Activated CD8-positive, alpha-beta T cell treated with anti-CD3 and anti-CD28 coated beads for 36 hours (primary cell): Measurements from ENCODE around the gene ADGRG4. TPM values are rescaled to one million over a fixed set of nuclear protein-coding genes. Genes with fewer than 3 reads are reported as not detected.

Experiments used
- ATAC-seq: fragments of 200-7000 bp; cut with Tn5 transposase; one replicate; pipeline ENCODE4 v1.10.0; 2021; ENCODE audit warnings: mild to moderate bottlenecking, moderate library complexity
- CTCF ChIA-PET: fragments of 350-600 bp; sonication (Branson Sonifier 250); formaldehyde crosslinking; loops from one replicate; lab custom pipeline; 2021; ENCODE audit warnings: antibody characterized with exemption; lab: Charles Lee
- POLR2A ChIA-PET: fragments of 350-600 bp; sonication (Branson Sonifier 250); formaldehyde crosslinking; loops from one replicate; lab custom pipeline; 2021; ENCODE audit warnings: antibody characterized with exemption; lab: Charles Lee
- DNase-seq: peaks from one replicate; pipeline ENCODE4 v3.0.0-alpha.2; 2020
- H3K27ac Mint-ChIP-seq: one replicate; pipeline ENCODE4 v1.8.0; 2021; ENCODE audit warnings: mild to moderate bottlenecking, mixed read lengths
- H3K27me3 Mint-ChIP-seq: one replicate; pipeline ENCODE4 v1.8.0; 2021; ENCODE audit warnings: mixed read lengths
- H3K36me3 Mint-ChIP-seq: one replicate; pipeline ENCODE4 v1.8.0; 2021; ENCODE audit warnings: low read depth, mixed read lengths
- H3K4me1 Mint-ChIP-seq: one replicate; pipeline ENCODE4 v1.8.0; 2021; ENCODE audit warnings: low read depth, mixed read lengths
- H3K4me3 Mint-ChIP-seq: one replicate; pipeline ENCODE4 v1.8.0; 2021; ENCODE audit warnings: mild to moderate bottlenecking, moderate library complexity, mixed read lengths
- H3K9me3 Mint-ChIP-seq: one replicate; pipeline ENCODE4 v1.8.0; 2021; ENCODE audit warnings: mixed read lengths
- intact Hi-C: fragments of 100-400 bp; cut with micrococcal nuclease; formaldehyde crosslinking; loops from one replicate; pipeline ENCODE4 v1.10.0; 2022
- total RNA-seq, 2 experiments: library from RNA; stranded (reverse); gene quantifications; one replicate each; pipeline ENCODE4 v1.2.3, GENCODE V29; 2021
- TF ChIP-seq, protein P1 (sequence below): fragments of 200-600 bp; IDR thresholded peaks from one replicate; pipeline ENCODE4 v1.8.0; 2022; ENCODE audit warnings: antibody characterized with exemption, mild to moderate bottlenecking

Gene ADGRG4
- total RNA-seq, 2 experiments from 2014 or later = not detected

DNA sequence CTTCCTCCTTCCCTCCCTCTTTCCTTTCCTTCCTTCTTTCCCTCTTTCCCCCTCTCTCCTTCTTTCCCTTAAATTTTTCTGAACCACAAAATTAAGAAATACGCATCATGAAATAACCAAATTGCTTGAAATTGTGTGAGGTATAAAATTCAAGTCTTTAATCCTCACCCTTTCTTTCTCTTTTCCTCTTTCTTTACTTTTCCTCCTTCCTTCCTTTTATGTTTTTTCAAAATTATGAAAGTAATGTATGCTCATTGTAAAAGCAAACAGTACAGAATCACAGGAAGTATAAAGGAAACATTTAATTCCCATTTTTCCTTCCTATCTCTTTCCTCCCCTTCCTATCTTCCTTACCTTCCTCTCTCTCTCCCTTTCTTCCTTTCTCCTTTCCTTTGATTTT is 5.4 kb downstream of the ADGRG4 start:
- Mint-ChIP-seq H3K9me3 (no peaks in the 10 kb centered on the region), H3K4me1 (no peaks in the 10 kb centered on the region), H3K27me3 (peaks cover 4% of the 10 kb centered on the region), H3K36me3 (no peaks in the 10 kb centered on the region), H3K27ac (no peak overlapping the region), H3K4me3 (no peak overlapping the region)
- TF ChIP-seq, protein P1, sequence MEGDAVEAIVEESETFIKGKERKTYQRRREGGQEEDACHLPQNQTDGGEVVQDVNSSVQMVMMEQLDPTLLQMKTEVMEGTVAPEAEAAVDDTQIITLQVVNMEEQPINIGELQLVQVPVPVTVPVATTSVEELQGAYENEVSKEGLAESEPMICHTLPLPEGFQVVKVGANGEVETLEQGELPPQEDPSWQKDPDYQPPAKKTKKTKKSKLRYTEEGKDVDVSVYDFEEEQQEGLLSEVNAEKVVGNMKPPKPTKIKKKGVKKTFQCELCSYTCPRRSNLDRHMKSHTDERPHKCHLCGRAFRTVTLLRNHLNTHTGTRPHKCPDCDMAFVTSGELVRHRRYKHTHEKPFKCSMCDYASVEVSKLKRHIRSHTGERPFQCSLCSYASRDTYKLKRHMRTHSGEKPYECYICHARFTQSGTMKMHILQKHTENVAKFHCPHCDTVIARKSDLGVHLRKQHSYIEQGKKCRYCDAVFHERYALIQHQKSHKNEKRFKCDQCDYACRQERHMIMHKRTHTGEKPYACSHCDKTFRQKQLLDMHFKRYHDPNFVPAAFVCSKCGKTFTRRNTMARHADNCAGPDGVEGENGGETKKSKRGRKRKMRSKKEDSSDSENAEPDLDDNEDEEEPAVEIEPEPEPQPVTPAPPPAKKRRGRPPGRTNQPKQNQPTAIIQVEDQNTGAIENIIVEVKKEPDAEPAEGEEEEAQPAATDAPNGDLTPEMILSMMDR = no peak
- POLR2A ChIA-PET = no interaction called here
- CTCF ChIA-PET = no interaction called here
- DNase-seq (no peak), ATAC-seq (no peak)
- intact Hi-C loops = no loop called here

DNA sequence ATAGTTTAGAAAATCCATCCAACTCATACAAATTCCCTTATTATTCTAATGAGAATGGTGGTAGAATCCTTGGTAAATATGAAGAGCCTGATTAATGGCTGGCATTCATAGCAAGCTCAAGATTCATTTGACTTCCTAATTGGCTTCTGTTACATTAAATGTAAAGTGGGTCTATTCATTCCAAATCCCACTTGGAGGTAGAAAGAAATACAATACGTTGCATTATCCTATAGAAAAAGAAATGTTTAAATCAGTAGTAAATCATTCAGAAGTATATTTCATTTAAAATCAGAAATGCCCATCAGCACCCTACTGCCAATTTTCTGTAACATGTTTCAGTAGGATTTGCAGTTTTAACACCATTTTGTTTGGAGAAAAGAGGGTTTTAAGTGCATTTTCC is 6.7 kb downstream of the ADGRG4 start:
- ATAC-seq = no peak
- Mint-ChIP-seq H3K27ac (no peak overlapping the region), H3K4me1 (no peaks in the 10 kb centered on the region), H3K4me3 (no peak overlapping the region), H3K27me3 (peaks cover 4% of the 10 kb centered on the region), H3K9me3 (no peaks in the 10 kb centered on the region), H3K36me3 (no peaks in the 10 kb centered on the region)
- ChIA-PET CTCF (no interaction called here), POLR2A (no interaction called here)
- no peak for DNase-seq
- intact Hi-C loops = no loop called here
- TF ChIP-seq, protein P1 = no peak

DNA sequence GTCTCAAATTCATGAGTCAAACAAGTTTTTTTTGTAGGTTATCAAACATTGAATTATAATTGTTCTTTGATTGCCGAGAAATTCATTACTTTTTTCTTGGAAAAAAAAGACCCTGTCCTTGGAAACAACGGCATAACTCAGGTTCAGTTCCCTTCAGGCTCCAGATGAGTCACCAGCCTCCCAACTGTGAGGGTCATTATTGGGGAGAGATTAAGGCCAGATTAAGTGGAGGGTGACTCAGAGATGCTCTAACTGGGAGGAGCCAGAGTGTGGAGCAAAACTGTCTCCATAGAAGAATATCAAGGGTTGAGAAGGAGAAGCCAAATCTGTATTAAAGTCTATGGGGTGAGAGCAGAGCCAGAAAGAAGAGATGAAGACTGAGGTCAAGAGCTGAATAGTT is 9.6 kb downstream of the ADGRG4 start:
- no peak overlapping the region for H3K27ac Mint-ChIP-seq
- DNase-seq (no peak), ATAC-seq (no peak)
- no peaks in the 10 kb centered on the region for H3K9me3 Mint-ChIP-seq
- H3K4me1 Mint-ChIP-seq = no peaks in the 10 kb centered on the region
- intact Hi-C loops = no loop called here
- ChIA-PET POLR2A (no interaction called here), CTCF (no interaction called here)
- TF ChIP-seq, protein P1 = no peak
- H3K4me3 Mint-ChIP-seq = no peak overlapping the region
- peaks cover 4% of the 10 kb centered on the region for H3K27me3 Mint-ChIP-seq
- H3K36me3 Mint-ChIP-seq = no peaks in the 10 kb centered on the region

DNA sequence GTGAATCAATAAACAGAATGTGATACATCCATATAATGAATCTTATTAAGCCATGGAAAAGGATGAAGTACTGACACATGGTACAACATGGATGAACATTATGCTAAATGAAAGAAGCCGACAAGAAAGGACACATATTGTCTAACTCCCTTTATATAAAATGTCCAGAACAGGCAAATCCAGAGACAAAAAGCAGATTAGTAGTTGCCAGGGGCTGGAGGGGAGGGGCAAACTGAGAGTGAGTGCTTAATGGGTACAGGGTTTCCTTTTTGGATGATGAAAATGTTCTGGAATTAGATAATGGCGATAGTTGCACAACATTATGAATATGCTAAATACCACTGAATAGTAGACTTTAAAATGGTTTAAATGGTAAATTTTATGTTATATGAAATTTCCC is 17.4 kb downstream of the ADGRG4 start:
- Mint-ChIP-seq H3K27me3 (no peaks in the 10 kb centered on the region), H3K36me3 (no peaks in the 10 kb centered on the region), H3K9me3 (no peaks in the 10 kb centered on the region), H3K27ac (no peak overlapping the region), H3K4me1 (no peaks in the 10 kb centered on the region), H3K4me3 (no peak overlapping the region)
- ChIA-PET POLR2A (interaction anchor here (0.6 kb wide), 1 partner anchor 131 kb away, joined by 3 read pairs; no protein-coding TSS in a partner anchor), CTCF (no interaction called here)
- no peak for DNase-seq
- ATAC-seq = no peak
- intact Hi-C loops = no loop called here
- TF ChIP-seq, protein P1 = no peak

DNA sequence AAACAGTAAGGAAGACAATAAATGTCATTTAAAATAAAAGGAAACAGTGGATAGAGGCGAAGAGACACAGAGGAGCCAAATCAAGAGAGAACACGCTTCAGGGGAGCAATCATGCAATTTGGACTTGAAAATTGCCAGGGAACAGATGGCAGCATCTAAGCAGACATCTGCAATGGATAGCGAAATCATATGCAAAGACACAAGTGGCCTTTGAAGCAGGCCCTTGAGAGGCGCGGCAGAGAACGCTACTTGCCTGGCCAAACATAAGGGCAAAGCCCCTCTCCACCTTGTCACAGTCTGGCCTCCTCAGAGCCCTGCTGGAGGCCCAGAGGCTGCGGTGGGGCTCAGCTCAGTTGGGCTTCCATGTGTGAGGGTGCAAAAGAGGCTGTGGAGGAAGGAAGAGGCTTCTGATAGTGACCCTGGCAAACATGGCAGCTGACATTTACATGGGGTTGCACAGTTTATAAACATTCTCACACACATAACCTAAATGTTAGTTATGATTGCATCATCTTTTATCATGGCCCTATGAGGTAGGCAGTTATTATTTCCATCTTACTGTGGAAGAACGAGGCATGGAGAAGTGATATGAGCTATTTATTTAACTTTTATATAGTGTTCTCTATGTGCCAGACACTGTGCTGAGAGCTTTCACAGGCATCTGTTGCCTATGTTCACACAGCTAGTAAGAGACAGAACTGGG is 18.3 kb downstream of the ADGRG4 start:
- Mint-ChIP-seq H3K4me3 (no peak overlapping the region), H3K27me3 (no peaks in the 10 kb centered on the region), H3K4me1 (no peaks in the 10 kb centered on the region), H3K36me3 (no peaks in the 10 kb centered on the region), H3K27ac (no peak overlapping the region), H3K9me3 (no peaks in the 10 kb centered on the region)
- intact Hi-C loops = no loop called here
- no peak for ATAC-seq
- no peak for DNase-seq
- TF ChIP-seq, protein P1 = no peak
- ChIA-PET POLR2A (no interaction called here), CTCF (no interaction called here)
